ENCODE data around the gene VKORC1L1.
"Not testable (repeated sequence)": the region's sequence is repeated elsewhere in the genome, so short reads cannot be mapped to it uniquely, and the experiment has no call there.

The VKORC1L1 gene

GRCh38 chr7:65979583-65980477, 107.0 kb downstream of the VKORC1L1 start:
- Mint-ChIP-seq H3K4me1 (ENCODE audit: low read depth in 2 of 2) (peaks cover 10 to 11% of the 10 kb centered on the region in 2 donors), H3K9me3 (no peaks in the 10 kb centered on the region), H3K27me3 (no peaks in the 10 kb centered on the region), H3K4me3 (peak overlapping the region in 1 of 2 donors; percentile 84), H3K27ac (peak overlapping the region; percentile 90 to 92), H3K36me3 (ENCODE audit: insufficient read depth) (peaks cover 21% of the 10 kb centered on the region)
- ATAC-seq (replicated peaks), result no peak
- DNase-seq, result no peak

- Mint-ChIP-seq H3K9me3 (no peaks in the 10 kb centered on the region), H3K4me3 (peak overlapping the region; percentile 73 to 84), H3K27ac (peak overlapping the region; percentile 90 to 92), H3K4me1 (ENCODE audit: low read depth in 2 of 2) (peaks cover 10 to 11% of the 10 kb centered on the region in 2 donors), H3K27me3 (no peaks in the 10 kb centered on the region), H3K36me3 (ENCODE audit: insufficient read depth) (peaks cover 21% of the 10 kb centered on the region)
- ATAC-seq (replicated peaks) (peak; percentile 86), DNase-seq (peak; percentile 64 to 65 (median 65))
Observed at GRCh38 chr7:65980478-65981250, 107.8 kb downstream of the VKORC1L1 start.

DNA sequence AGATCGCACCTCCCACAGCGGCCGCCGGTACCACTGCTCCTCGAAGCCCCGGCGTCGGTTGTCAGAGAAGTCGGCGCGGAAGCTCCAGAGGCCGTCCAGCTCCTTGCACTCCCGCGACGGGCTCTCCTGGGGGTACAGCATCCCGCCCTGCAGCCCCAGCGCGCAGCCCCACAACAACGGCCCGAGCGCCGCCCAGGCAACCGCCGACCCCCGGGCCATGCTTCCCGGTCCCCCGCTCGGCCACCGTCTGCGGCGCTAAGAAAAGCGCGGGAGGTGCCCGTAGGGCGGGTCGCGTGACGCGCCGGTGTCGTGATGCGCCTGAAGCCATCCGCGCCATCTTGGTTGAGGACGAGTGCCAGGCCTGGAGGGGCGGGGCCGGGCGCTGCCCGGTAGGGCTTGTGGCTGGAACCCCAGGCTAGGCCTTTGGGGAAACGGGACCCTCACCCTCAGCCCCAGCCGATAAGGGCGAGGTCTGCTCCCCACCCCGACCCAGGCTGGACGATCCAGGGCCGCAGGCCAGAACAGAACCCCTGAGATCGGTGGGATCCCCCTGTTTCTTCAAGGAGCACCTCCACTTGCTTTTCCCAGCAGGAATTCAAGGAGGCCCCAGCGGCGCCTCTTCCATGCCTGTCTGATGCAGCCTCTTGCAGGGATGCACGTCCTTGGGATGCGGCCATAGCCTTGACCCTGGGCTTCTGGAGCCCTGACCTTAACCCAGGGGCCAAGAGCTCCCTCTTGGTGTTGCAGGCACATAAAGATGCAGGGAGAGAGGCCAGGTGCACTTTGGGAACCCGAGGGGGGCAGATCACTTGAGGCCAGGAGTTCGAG, 109.3 kb downstream of the VKORC1L1 start, which contains the start of gene GUSB:
Gene GUSB, minus strand, starts transcription at position 249 of the 828 bp plus-strand sequence. Its CDS starts 30 bp downstream, at position 219.
- peak within 1 kb of the TSS; percentile 73 to 84 for H3K4me3 Mint-ChIP-seq

GRCh38 chr7:65983965-65984658, 111.2 kb downstream of the VKORC1L1 start:
- H3K27me3 Mint-ChIP-seq, result no peaks in the 10 kb centered on the region
- DNase-seq (no peak), ATAC-seq (replicated peaks) (no peak)
- H3K9me3 Mint-ChIP-seq, result no peaks in the 10 kb centered on the region
- no peak overlapping the region for H3K27ac Mint-ChIP-seq
- peaks cover 10 to 11% of the 10 kb centered on the region in 2 donors for H3K4me1 Mint-ChIP-seq (ENCODE audit: low read depth in 2 of 2)
- H3K4me3 Mint-ChIP-seq, result peak overlapping the region in 1 of 2 donors; percentile 29
- H3K36me3 Mint-ChIP-seq (ENCODE audit: insufficient read depth), result peaks cover 17% of the 10 kb centered on the region

More for the DNA sequence above, 109.3 kb downstream of the VKORC1L1 start, which contains the start of gene GUSB:
- DNase-seq, result peak; percentile 86 to 92 (median 89)
- Mint-ChIP-seq H3K4me1 (ENCODE audit: low read depth in 2 of 2) (peaks cover 10 to 11% of the 10 kb centered on the region in 2 donors), H3K27me3 (no peaks in the 10 kb centered on the region), H3K27ac (peak within 1 kb of the TSS; percentile 90 to 92), H3K36me3 (ENCODE audit: insufficient read depth) (peaks cover 21% of the 10 kb centered on the region), H3K9me3 (no peaks in the 10 kb centered on the region)
- ATAC-seq (replicated peaks), result peak; percentile 75

DNA sequence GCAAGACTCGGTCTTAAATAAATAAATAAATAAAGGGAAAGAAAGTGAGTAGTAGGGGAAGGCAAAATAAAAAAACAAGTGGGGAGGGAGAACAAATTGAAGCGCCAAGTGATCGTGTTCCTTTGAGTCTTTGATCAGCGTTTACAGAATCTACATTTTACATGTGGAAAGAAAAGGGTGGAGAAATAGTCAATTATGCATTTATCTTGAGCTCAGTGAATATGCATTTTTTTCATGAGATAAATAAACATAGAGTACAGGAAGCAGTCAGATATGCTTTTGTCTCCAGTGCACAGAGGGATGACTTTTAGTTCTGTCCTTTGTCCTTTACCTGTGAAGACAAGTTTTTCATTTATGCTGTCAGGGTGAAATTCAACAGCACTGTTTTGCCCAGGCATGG, 115.2 kb downstream of the VKORC1L1 start:
- DNase-seq (no peak), ATAC-seq (replicated peaks) (no peak)
- Mint-ChIP-seq H3K36me3 (ENCODE audit: insufficient read depth) (no peaks in the 10 kb centered on the region), H3K4me1 (ENCODE audit: low read depth in 2 of 2) (no peaks in the 10 kb centered on the region), H3K9me3 (no peaks in the 10 kb centered on the region), H3K4me3 (no peak overlapping the region), H3K27me3 (peaks cover 0 to 6% of the 10 kb centered on the region in 2 donors), H3K27ac (no peak overlapping the region)

- not testable (repeated sequence) for H3K27ac Mint-ChIP-seq; H3K4me1 Mint-ChIP-seq (ENCODE audit: low read depth in 2 of 2); ATAC-seq (replicated peaks); DNase-seq; H3K36me3 Mint-ChIP-seq (ENCODE audit: insufficient read depth); H3K27me3 Mint-ChIP-seq; H3K9me3 Mint-ChIP-seq; H3K4me3 Mint-ChIP-seq
Observed at GRCh38 chr7:65988503-65988902, 115.6 kb downstream of the VKORC1L1 start.

DNA sequence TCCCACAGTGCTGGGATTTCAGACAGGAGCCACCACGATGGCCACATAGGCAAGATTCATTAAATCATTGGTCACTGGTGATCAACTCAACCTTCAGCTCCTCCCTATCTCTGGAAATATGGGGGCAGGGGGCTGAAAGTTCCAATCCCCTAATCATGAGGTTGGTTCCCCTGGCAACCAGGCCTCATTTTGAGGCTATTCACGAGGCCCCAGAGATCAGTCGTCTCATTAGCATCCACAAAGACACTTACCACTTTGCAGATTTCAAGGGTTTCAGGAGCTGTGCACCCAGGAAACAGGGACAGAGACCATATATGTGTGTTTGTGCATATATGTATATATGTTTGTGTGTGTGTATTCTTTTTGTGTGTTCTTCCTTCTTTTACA, 116.8 kb downstream of the VKORC1L1 start:
- no peak for ATAC-seq (replicated peaks)

GRCh38 chr7:65991829-65992228, 119.0 kb downstream of the VKORC1L1 start:
- H3K9me3 Mint-ChIP-seq; ATAC-seq (replicated peaks); H3K27ac Mint-ChIP-seq; H3K4me3 Mint-ChIP-seq; H3K4me1 Mint-ChIP-seq (ENCODE audit: low read depth in 2 of 2); DNase-seq; H3K36me3 Mint-ChIP-seq (ENCODE audit: insufficient read depth); H3K27me3 Mint-ChIP-seq: not testable (repeated sequence)

More for the DNA sequence above, 116.8 kb downstream of the VKORC1L1 start:
- no peaks in the 10 kb centered on the region for H3K9me3 Mint-ChIP-seq
- no peaks in the 10 kb centered on the region for H3K36me3 Mint-ChIP-seq (ENCODE audit: insufficient read depth)
- peaks cover 0 to 6% of the 10 kb centered on the region in 2 donors for H3K27me3 Mint-ChIP-seq
- no peak overlapping the region for H3K27ac Mint-ChIP-seq
- H3K4me1 Mint-ChIP-seq (ENCODE audit: low read depth in 2 of 2), result no peaks in the 10 kb centered on the region
- no peak overlapping the region for H3K4me3 Mint-ChIP-seq
- no peak for DNase-seq

DNA sequence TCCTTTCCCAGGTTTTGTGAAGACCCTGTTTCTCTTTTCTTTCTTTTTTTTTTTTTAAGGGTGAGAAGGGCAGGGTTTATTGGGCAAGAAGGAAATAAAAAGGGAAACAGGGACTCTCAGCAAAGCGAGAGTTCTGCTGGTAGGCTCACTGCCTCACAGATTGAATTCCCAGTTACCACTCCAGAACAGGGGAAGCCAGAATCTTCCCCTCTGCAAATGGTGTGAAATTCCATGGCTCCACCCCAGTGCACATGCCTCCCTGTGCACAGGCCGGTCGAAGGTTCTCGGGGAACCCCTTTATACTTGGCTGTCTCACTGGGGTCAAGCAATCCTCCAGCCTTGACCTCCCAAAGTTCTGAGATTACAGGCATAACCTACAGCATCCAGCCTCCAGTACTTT, 119.7 kb downstream of the VKORC1L1 start:
- Mint-ChIP-seq H3K27ac (no peak overlapping the region), H3K27me3 (peaks cover 0 to 6% of the 10 kb centered on the region in 2 donors), H3K36me3 (ENCODE audit: insufficient read depth) (no peaks in the 10 kb centered on the region), H3K4me1 (ENCODE audit: low read depth in 2 of 2) (no peaks in the 10 kb centered on the region), H3K4me3 (no peak overlapping the region), H3K9me3 (no peaks in the 10 kb centered on the region)
- no peak for ATAC-seq (replicated peaks)
- no peak for DNase-seq

DNA sequence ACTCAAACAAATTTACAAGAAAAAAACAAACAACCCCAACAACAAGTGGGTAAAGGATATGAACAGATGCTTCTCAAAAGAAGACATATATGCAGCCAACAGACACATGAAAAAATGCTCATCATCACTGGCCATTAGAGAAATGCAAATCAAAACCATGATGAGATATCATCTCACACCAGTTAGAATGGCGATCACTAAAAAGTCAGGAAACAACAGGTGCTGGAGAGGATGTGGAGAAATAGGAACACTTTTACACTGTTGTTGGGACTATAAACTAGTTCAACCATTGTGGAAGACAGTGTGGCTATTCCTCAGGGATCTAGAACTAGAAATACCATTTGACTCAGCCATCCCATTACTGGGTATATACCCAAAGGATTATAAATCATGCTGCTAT, 122.1 kb downstream of the VKORC1L1 start:
- H3K4me1 Mint-ChIP-seq (ENCODE audit: low read depth in 2 of 2); DNase-seq; H3K4me3 Mint-ChIP-seq; H3K36me3 Mint-ChIP-seq (ENCODE audit: insufficient read depth); H3K9me3 Mint-ChIP-seq; ATAC-seq (replicated peaks); H3K27me3 Mint-ChIP-seq; H3K27ac Mint-ChIP-seq: not testable (repeated sequence)

- not testable (repeated sequence) for ATAC-seq (replicated peaks); H3K36me3 Mint-ChIP-seq (ENCODE audit: insufficient read depth); H3K4me3 Mint-ChIP-seq; H3K9me3 Mint-ChIP-seq; H3K4me1 Mint-ChIP-seq (ENCODE audit: low read depth in 2 of 2); H3K27ac Mint-ChIP-seq; H3K27me3 Mint-ChIP-seq; DNase-seq
Observed at GRCh38 chr7:66000823-66001417, 128.0 kb downstream of the VKORC1L1 start.

DNA sequence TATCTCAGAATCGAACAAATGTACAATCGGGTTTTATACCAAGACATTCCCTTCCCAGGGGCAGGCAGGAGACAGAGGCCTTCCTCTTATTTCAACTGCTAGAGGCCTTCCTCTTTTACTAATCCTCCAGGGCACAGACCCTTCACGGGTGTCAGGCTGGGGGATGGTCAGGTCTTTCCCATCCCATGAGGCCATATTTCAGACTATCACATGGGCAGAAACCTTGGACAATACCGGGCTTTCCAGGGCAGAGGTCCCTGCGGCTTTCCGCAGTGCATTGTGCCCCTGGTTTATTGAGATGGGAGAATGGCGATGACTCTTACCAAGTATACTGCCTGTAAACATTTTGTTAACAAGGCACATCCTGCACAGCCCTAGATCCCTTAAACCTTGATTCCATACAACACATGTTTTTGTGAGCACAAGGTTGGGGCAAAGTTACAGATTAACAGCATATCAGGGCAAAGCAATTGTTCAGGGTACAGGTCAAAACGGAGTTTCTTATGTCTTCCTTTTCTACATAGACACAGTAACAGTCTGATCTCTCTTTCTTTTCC, 132.3 kb downstream of the VKORC1L1 start:
- not testable (repeated sequence) for H3K36me3 Mint-ChIP-seq (ENCODE audit: insufficient read depth); H3K4me1 Mint-ChIP-seq (ENCODE audit: low read depth in 2 of 2); H3K27me3 Mint-ChIP-seq; ATAC-seq (replicated peaks); H3K9me3 Mint-ChIP-seq; DNase-seq; H3K27ac Mint-ChIP-seq; H3K4me3 Mint-ChIP-seq

Measured in effector memory CD8-positive, alpha-beta T cell (primary cell).